Activated CD4-positive, alpha-beta T cell treated with anti-CD3 and anti-CD28 coated beads for 36 hours (primary cell): ENCODE data around the gene CHD6. TPM values are rescaled to one million over a fixed set of nuclear protein-coding genes. Genes with fewer than 3 reads are reported as not detected.

Experiments used
- ATAC-seq: fragments of 200-7000 bp; cut with Tn5 transposase; one replicate; pipeline ENCODE4 v1.10.0; 2021; ENCODE audit warnings: mild to moderate bottlenecking, moderate library complexity
- CTCF ChIA-PET: fragments of 350-600 bp; sonication (Branson Sonifier 250); formaldehyde crosslinking; loops from one replicate; lab custom pipeline; 2021; ENCODE audit warnings: antibody characterized with exemption; lab: Charles Lee
- POLR2A ChIA-PET: fragments of 350-600 bp; sonication (Branson Sonifier 250); formaldehyde crosslinking; loops from one replicate; lab custom pipeline; 2021; ENCODE audit warnings: antibody characterized with exemption, inconsistent platforms; lab: Charles Lee
- DNase-seq: peaks from one replicate; pipeline ENCODE4 v3.0.0-alpha.2; 2020
- H3K27ac Mint-ChIP-seq: one replicate; pipeline ENCODE4 v1.8.0; 2021; ENCODE audit warnings: mixed read lengths
- H3K27me3 Mint-ChIP-seq: one replicate; pipeline ENCODE4 v1.8.0; 2021; ENCODE audit warnings: mixed read lengths
- H3K36me3 Mint-ChIP-seq: one replicate; pipeline ENCODE4 v1.8.0; 2021; ENCODE audit warnings: low read depth, mixed read lengths
- H3K4me1 Mint-ChIP-seq: one replicate; pipeline ENCODE4 v1.8.0; 2021; ENCODE audit warnings: mixed read lengths
- H3K4me3 Mint-ChIP-seq: one replicate; pipeline ENCODE4 v1.8.0; 2021; ENCODE audit warnings: mild to moderate bottlenecking, moderate library complexity, mixed read lengths
- H3K9me3 Mint-ChIP-seq: one replicate; pipeline ENCODE4 v1.8.0; 2021; ENCODE audit warnings: low read depth, mixed read lengths
- intact Hi-C, 2 experiments: fragments of 100-400 bp; cut with DNase I in 1 of 2; cut with micrococcal nuclease in 1 of 2; formaldehyde crosslinking; loops; one replicate each; pipeline versions ENCODE4 v1.14.2 to v1.15.1; 2022 to 2024; cut with DNase I, micrococcal nuclease
- total RNA-seq, 2 experiments: library from RNA; stranded (reverse); gene quantifications; one replicate each; pipeline ENCODE4 v1.2.3, GENCODE V29; 2021

CHD6 gene
- total RNA-seq, 2 experiments from 2014 or later: 30.2 to 34.0 TPM

- H3K27ac Mint-ChIP-seq: no peak overlapping the region
- H3K9me3 Mint-ChIP-seq: peaks cover 7% of the 10 kb centered on the region
- ChIA-PET CTCF (interaction anchor here (0.6 to 0.7 kb wide), 2 partner anchors 34 to 1397 kb away, joined by 3 read pairs; no protein-coding TSS in a partner anchor), POLR2A (no interaction called here)
- ATAC-seq (no peak), DNase-seq (no peak)
- H3K27me3 Mint-ChIP-seq: no peaks in the 10 kb centered on the region
- intact Hi-C loops: no loop called here
- H3K4me3 Mint-ChIP-seq: no peak overlapping the region
- peaks cover 11% of the 10 kb centered on the region for H3K36me3 Mint-ChIP-seq
- H3K4me1 Mint-ChIP-seq: peaks cover 50% of the 10 kb centered on the region
Measured at GRCh38 chr20:41580350-41580749, 37.8 kb downstream of the CHD6 start.

GRCh38 chr20:41577129-41578009 lies 40.8 kb downstream of the CHD6 start:
- peaks cover 63% of the 10 kb centered on the region for H3K4me1 Mint-ChIP-seq
- DNase-seq: no peak
- H3K9me3 Mint-ChIP-seq: peaks cover 6% of the 10 kb centered on the region
- H3K27me3 Mint-ChIP-seq: no peaks in the 10 kb centered on the region
- ChIA-PET POLR2A (no interaction called here), CTCF (no interaction called here)
- no peak for ATAC-seq
- H3K4me3 Mint-ChIP-seq: no peak overlapping the region
- intact Hi-C loops: no loop called here
- H3K27ac Mint-ChIP-seq: no peak overlapping the region
- H3K36me3 Mint-ChIP-seq: peaks cover 6% of the 10 kb centered on the region

GRCh38 chr20:41575412-41575811 lies 42.8 kb downstream of the CHD6 start:
- no peak overlapping the region for H3K4me3 Mint-ChIP-seq
- H3K27me3 Mint-ChIP-seq: no peaks in the 10 kb centered on the region
- ATAC-seq (no peak), DNase-seq (no peak)
- peaks cover 6% of the 10 kb centered on the region for H3K9me3 Mint-ChIP-seq
- intact Hi-C loops: no loop called here
- H3K27ac Mint-ChIP-seq: no peak overlapping the region
- CTCF ChIA-PET: no interaction called here
- peaks cover 70% of the 10 kb centered on the region for H3K4me1 Mint-ChIP-seq
- POLR2A ChIA-PET: interaction anchor here (0.7 kb wide), 1 partner anchor 1802 kb away, joined by 3 read pairs; no protein-coding TSS in a partner anchor
- peaks cover 6% of the 10 kb centered on the region for H3K36me3 Mint-ChIP-seq

GRCh38 chr20:41574802-41575389 lies 43.3 kb downstream of the CHD6 start:
- H3K9me3 Mint-ChIP-seq: peaks cover 6% of the 10 kb centered on the region

GRCh38 chr20:41573955-41574354 lies 44.2 kb downstream of the CHD6 start:
- H3K27me3 Mint-ChIP-seq: no peaks in the 10 kb centered on the region
- ATAC-seq (no peak), DNase-seq (no peak)
- no peak overlapping the region for H3K27ac Mint-ChIP-seq
- CTCF ChIA-PET: no interaction called here
- POLR2A ChIA-PET: no interaction called here
- peaks cover 6% of the 10 kb centered on the region for H3K9me3 Mint-ChIP-seq
- peaks cover 67% of the 10 kb centered on the region for H3K4me1 Mint-ChIP-seq
- intact Hi-C loops: no loop called here
- H3K36me3 Mint-ChIP-seq: peaks cover 6% of the 10 kb centered on the region
- no peak overlapping the region for H3K4me3 Mint-ChIP-seq

More at GRCh38 chr20:41574802-41575389, 43.3 kb downstream of the CHD6 start:
- Mint-ChIP-seq H3K27ac (no peak overlapping the region), H3K4me1 (peaks cover 66% of the 10 kb centered on the region), H3K4me3 (no peak overlapping the region), H3K27me3 (no peaks in the 10 kb centered on the region), H3K36me3 (peaks cover 6% of the 10 kb centered on the region)
- DNase-seq (no peak), ATAC-seq (no peak)
- intact Hi-C loops: no loop called here
- CTCF ChIA-PET: no interaction called here
- POLR2A ChIA-PET: interaction anchor here (0.7 kb wide), 1 partner anchor 1802 kb away, joined by 3 read pairs; no protein-coding TSS in a partner anchor

GRCh38 chr20:41572010-41572572 lies 46.1 kb downstream of the CHD6 start:
- H3K36me3 Mint-ChIP-seq: peaks cover 6% of the 10 kb centered on the region

GRCh38 chr20:41571006-41571405 lies 47.2 kb downstream of the CHD6 start:
- H3K9me3 Mint-ChIP-seq: peaks cover 6% of the 10 kb centered on the region
- no peak for ATAC-seq
- peaks cover 6% of the 10 kb centered on the region for H3K36me3 Mint-ChIP-seq
- peaks cover 65% of the 10 kb centered on the region for H3K4me1 Mint-ChIP-seq
- no peak for DNase-seq
- no peaks in the 10 kb centered on the region for H3K27me3 Mint-ChIP-seq
- CTCF ChIA-PET: interaction anchor here (0.9 to 2.5 kb wide), 3 partner anchors 11 to 47 kb away, joined by 3 to 7 read pairs (median 3); partner anchors contain the start of gene CHD6
- H3K4me3 Mint-ChIP-seq: no peak overlapping the region
- POLR2A ChIA-PET: no interaction called here
- H3K27ac Mint-ChIP-seq: no peak overlapping the region
- intact Hi-C loops: no loop called here

More at GRCh38 chr20:41572010-41572572, 46.1 kb downstream of the CHD6 start:
- Mint-ChIP-seq H3K4me1 (peaks cover 65% of the 10 kb centered on the region), H3K27ac (no peak overlapping the region), H3K27me3 (no peaks in the 10 kb centered on the region), H3K9me3 (peaks cover 6% of the 10 kb centered on the region), H3K4me3 (no peak overlapping the region)
- ChIA-PET POLR2A (no interaction called here), CTCF (interaction anchor here (0.6 to 2.5 kb wide), 2 partner anchors 13 to 121 kb away, joined by 3 to 7 read pairs; no protein-coding TSS in a partner anchor)
- intact Hi-C loops: no loop called here
- ATAC-seq (no peak), DNase-seq (no peak)

GRCh38 chr20:41570557-41570956 lies 47.6 kb downstream of the CHD6 start:
- DNase-seq (no peak), ATAC-seq (peak; percentile 26)
- ChIA-PET CTCF (interaction anchor here (0.5 to 2.5 kb wide), 4 partner anchors 11 to 1918 kb away, joined by 3 to 7 read pairs (median 3); no protein-coding TSS in a partner anchor), POLR2A (no interaction called here)
- Mint-ChIP-seq H3K9me3 (peaks cover 5% of the 10 kb centered on the region), H3K4me1 (peaks cover 69% of the 10 kb centered on the region), H3K27me3 (no peaks in the 10 kb centered on the region), H3K36me3 (peaks cover 8% of the 10 kb centered on the region), H3K4me3 (no peak overlapping the region), H3K27ac (no peak overlapping the region)
- intact Hi-C loops: no loop called here

- Mint-ChIP-seq H3K36me3 (peaks cover 9% of the 10 kb centered on the region), H3K27me3 (no peaks in the 10 kb centered on the region), H3K4me3 (no peak overlapping the region), H3K27ac (no peak overlapping the region), H3K4me1 (peaks cover 62% of the 10 kb centered on the region), H3K9me3 (peaks cover 2% of the 10 kb centered on the region)
- DNase-seq (no peak), ATAC-seq (no peak)
- POLR2A ChIA-PET: no interaction called here
- CTCF ChIA-PET: no interaction called here
- intact Hi-C loops: no loop called here
Measured at GRCh38 chr20:41567615-41568014, 50.6 kb downstream of the CHD6 start.

- Mint-ChIP-seq H3K4me1 (peaks cover 61% of the 10 kb centered on the region), H3K4me3 (no peak overlapping the region), H3K9me3 (peaks cover 2% of the 10 kb centered on the region), H3K27ac (no peak overlapping the region), H3K36me3 (peaks cover 9% of the 10 kb centered on the region), H3K27me3 (no peaks in the 10 kb centered on the region)
- DNase-seq (no peak), ATAC-seq (no peak)
- intact Hi-C loops: no loop called here
- POLR2A ChIA-PET: no interaction called here
- CTCF ChIA-PET: interaction anchor here (0.6 kb wide), 1 partner anchor 1544 kb away, joined by 3 read pairs; no protein-coding TSS in a partner anchor
Measured at GRCh38 chr20:41566896-41567527, 51.2 kb downstream of the CHD6 start.

GRCh38 chr20:41563087-41563486 lies 55.1 kb downstream of the CHD6 start:
- peaks cover 3% of the 10 kb centered on the region for H3K9me3 Mint-ChIP-seq
- intact Hi-C loops: no loop called here
- H3K27ac Mint-ChIP-seq: no peak overlapping the region
- ATAC-seq: no peak
- DNase-seq: no peak
- H3K4me3 Mint-ChIP-seq: no peak overlapping the region
- H3K4me1 Mint-ChIP-seq: peaks cover 76% of the 10 kb centered on the region
- CTCF ChIA-PET: no interaction called here
- POLR2A ChIA-PET: no interaction called here
- peaks cover 11% of the 10 kb centered on the region for H3K36me3 Mint-ChIP-seq
- no peaks in the 10 kb centered on the region for H3K27me3 Mint-ChIP-seq
